Neural progenitor cell (in vitro differentiated cells): ENCODE results near the gene EYS.
"Not testable (repeated sequence)": the region's sequence is repeated elsewhere in the genome, so short reads cannot be mapped to it uniquely, and the experiment has no call there.

Source experiments
- EZH2 ChIP-seq: fragments of 200-600 bp; sonication (generic); IDR thresholded peaks from 2 replicates; pipeline ENCODE4 v1.6.1; 2017; ENCODE audit warnings: antibody characterized with exemption, mild to moderate bottlenecking, moderate library complexity
- TF ChIP-seq, protein P1 (sequence below): fragments of 200-600 bp; sonication (generic); IDR thresholded peaks from 2 replicates; pipeline ENCODE4 v1.5.1; 2017; ENCODE audit warnings: antibody characterized with exemption, mild to moderate bottlenecking

DNA sequence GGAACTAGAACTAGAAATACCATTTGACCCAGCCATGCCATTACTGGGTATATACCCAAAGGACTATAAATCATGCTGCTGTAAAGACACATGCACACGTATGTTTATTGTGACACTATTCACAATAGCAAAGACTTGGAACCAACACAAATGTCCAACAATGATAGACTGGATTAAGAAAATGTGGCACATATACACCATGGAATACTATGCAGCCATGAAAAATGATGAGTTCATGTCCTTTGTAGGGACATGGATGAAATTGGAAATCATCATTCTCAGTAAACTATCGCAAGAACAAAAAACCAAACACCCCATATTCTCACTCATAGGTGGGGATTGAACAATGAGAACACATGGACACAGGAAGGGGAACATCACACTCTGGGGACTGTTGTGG lies 1968.8 kb downstream of the EYS start:
- not testable (repeated sequence) for TF ChIP-seq EZH2
- TF ChIP-seq, protein P1, sequence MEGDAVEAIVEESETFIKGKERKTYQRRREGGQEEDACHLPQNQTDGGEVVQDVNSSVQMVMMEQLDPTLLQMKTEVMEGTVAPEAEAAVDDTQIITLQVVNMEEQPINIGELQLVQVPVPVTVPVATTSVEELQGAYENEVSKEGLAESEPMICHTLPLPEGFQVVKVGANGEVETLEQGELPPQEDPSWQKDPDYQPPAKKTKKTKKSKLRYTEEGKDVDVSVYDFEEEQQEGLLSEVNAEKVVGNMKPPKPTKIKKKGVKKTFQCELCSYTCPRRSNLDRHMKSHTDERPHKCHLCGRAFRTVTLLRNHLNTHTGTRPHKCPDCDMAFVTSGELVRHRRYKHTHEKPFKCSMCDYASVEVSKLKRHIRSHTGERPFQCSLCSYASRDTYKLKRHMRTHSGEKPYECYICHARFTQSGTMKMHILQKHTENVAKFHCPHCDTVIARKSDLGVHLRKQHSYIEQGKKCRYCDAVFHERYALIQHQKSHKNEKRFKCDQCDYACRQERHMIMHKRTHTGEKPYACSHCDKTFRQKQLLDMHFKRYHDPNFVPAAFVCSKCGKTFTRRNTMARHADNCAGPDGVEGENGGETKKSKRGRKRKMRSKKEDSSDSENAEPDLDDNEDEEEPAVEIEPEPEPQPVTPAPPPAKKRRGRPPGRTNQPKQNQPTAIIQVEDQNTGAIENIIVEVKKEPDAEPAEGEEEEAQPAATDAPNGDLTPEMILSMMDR: not testable (repeated sequence)
